ENCODE measurements around the gene AGAP1. TPM values are rescaled to one million over a fixed set of nuclear protein-coding genes. Genes with fewer than 3 reads are reported as not detected.

AGAP1 gene
- total RNA-seq, 1 donor from 2014 or later = 46.3 TPM

GRCh38 chr2:235550946-235551345, 57.1 kb downstream of the AGAP1 start:
- peaks cover 40% of the 10 kb centered on the region for H3K4me1 Mint-ChIP-seq (ENCODE audit: unreplicated experiment)
- TF ChIP-seq CTCF (conservative IDR thresholded peaks at IDR 0.05) = no peak
- no peaks in the 10 kb centered on the region for H3K27me3 Mint-ChIP-seq
- no peak overlapping the region for H3K4me3 Mint-ChIP-seq
- no peak overlapping the region for H3K27ac Mint-ChIP-seq
- DNase-seq (ENCODE audit: extremely low spot score, unreplicated experiment) = no peak
- no peaks in the 10 kb centered on the region for H3K9me3 Mint-ChIP-seq
- no peaks in the 10 kb centered on the region for H3K36me3 Mint-ChIP-seq

- DNase-seq (ENCODE audit: extremely low spot score, unreplicated experiment) = no peak
- Mint-ChIP-seq H3K27me3 (no peaks in the 10 kb centered on the region), H3K27ac (peak overlapping the region; percentile 17), H3K36me3 (no peaks in the 10 kb centered on the region), H3K9me3 (no peaks in the 10 kb centered on the region), H3K4me3 (no peak overlapping the region), H3K4me1 (ENCODE audit: unreplicated experiment) (peaks cover 32% of the 10 kb centered on the region)
- peak; percentile 61 for TF ChIP-seq CTCF (conservative IDR thresholded peaks at IDR 0.05)
Observed at GRCh38 chr2:235551965-235552364, 58.1 kb downstream of the AGAP1 start.

- H3K27ac Mint-ChIP-seq = no peak overlapping the region
- no peak for TF ChIP-seq CTCF (conservative IDR thresholded peaks at IDR 0.05)
- no peak overlapping the region for H3K4me3 Mint-ChIP-seq
- peaks cover 33% of the 10 kb centered on the region for H3K4me1 Mint-ChIP-seq (ENCODE audit: unreplicated experiment)
- no peaks in the 10 kb centered on the region for H3K27me3 Mint-ChIP-seq
- no peaks in the 10 kb centered on the region for H3K36me3 Mint-ChIP-seq
- H3K9me3 Mint-ChIP-seq = no peaks in the 10 kb centered on the region
- no peak for DNase-seq (ENCODE audit: extremely low spot score, unreplicated experiment)
Observed at GRCh38 chr2:235552671-235553070, 58.8 kb downstream of the AGAP1 start.

GRCh38 chr2:235553291-235553690, 59.4 kb downstream of the AGAP1 start:
- H3K27ac Mint-ChIP-seq = no peak overlapping the region
- no peaks in the 10 kb centered on the region for H3K36me3 Mint-ChIP-seq
- peaks cover 33% of the 10 kb centered on the region for H3K4me1 Mint-ChIP-seq (ENCODE audit: unreplicated experiment)
- H3K4me3 Mint-ChIP-seq = no peak overlapping the region
- no peaks in the 10 kb centered on the region for H3K27me3 Mint-ChIP-seq
- no peak for TF ChIP-seq CTCF (conservative IDR thresholded peaks at IDR 0.05)
- DNase-seq (ENCODE audit: extremely low spot score, unreplicated experiment) = no peak
- H3K9me3 Mint-ChIP-seq = no peaks in the 10 kb centered on the region

GRCh38 chr2:235553696-235554100, 59.9 kb downstream of the AGAP1 start:
- no peaks in the 10 kb centered on the region for H3K27me3 Mint-ChIP-seq
- no peaks in the 10 kb centered on the region for H3K36me3 Mint-ChIP-seq
- no peaks in the 10 kb centered on the region for H3K9me3 Mint-ChIP-seq
- H3K4me1 Mint-ChIP-seq (ENCODE audit: unreplicated experiment) = peaks cover 36% of the 10 kb centered on the region
- no peak overlapping the region for H3K27ac Mint-ChIP-seq
- no peak overlapping the region for H3K4me3 Mint-ChIP-seq
- no peak for TF ChIP-seq CTCF (conservative IDR thresholded peaks at IDR 0.05)
- DNase-seq (ENCODE audit: extremely low spot score, unreplicated experiment) = no peak

GRCh38 chr2:235554385-235554784, 60.5 kb downstream of the AGAP1 start:
- H3K36me3 Mint-ChIP-seq = no peaks in the 10 kb centered on the region
- H3K9me3 Mint-ChIP-seq = no peaks in the 10 kb centered on the region
- H3K27ac Mint-ChIP-seq = no peak overlapping the region
- H3K4me3 Mint-ChIP-seq = no peak overlapping the region
- no peak for TF ChIP-seq CTCF (conservative IDR thresholded peaks at IDR 0.05)
- peaks cover 38% of the 10 kb centered on the region for H3K4me1 Mint-ChIP-seq (ENCODE audit: unreplicated experiment)
- DNase-seq (ENCODE audit: extremely low spot score, unreplicated experiment) = no peak
- H3K27me3 Mint-ChIP-seq = no peaks in the 10 kb centered on the region

Data from type B pancreatic cell (in vitro differentiated cells).